Measurements from ENCODE around the gene CREG2. TPM values are rescaled to one million over a fixed set of nuclear protein-coding genes. Genes with fewer than 3 reads are reported as not detected.

The CREG2 gene
- total and polyA plus RNA-seq, 2 experiments from 2014 or later, result 1.7 to 2.6 TPM

- Histone ChIP-seq H3K36me3 (ENCODE audit: insufficient read depth) (no peaks in the 10 kb centered on the region), H3K79me2 (replicated peaks; ENCODE audit: insufficient read depth) (no peaks in the 10 kb centered on the region), H3K4me3 (no peak overlapping the region), H2AFZ (no peak overlapping the region), H3K4me1 (ENCODE audit: insufficient read depth) (no peaks in the 10 kb centered on the region), H3K4me2 (no peak overlapping the region), H3K27me3 (ENCODE audit: insufficient read depth) (no peaks in the 10 kb centered on the region), H3K27ac (ENCODE audit: low read depth) (no peak overlapping the region), H4K20me1 (replicated peaks; ENCODE audit: insufficient read depth) (no peaks in the 10 kb centered on the region), H3K9me2 (ENCODE audit: insufficient read depth) (no peaks in the 10 kb centered on the region), H3F3A (replicated peaks; ENCODE audit: low read depth) (no peaks in the 10 kb centered on the region)
- TF ChIP-seq POLR2AphosphoS5 (IDR thresholded peaks at IDR 0.05; ENCODE audit: low read depth) (no peak), JUNB (IDR thresholded peaks at IDR 0.05; ENCODE audit: unreplicated experiment) (no peak), EZH2 (IDR thresholded peaks at IDR 0.05; ENCODE audit: low read depth, unreplicated experiment) (no peak), ZNF462 (CRISPR knock-in tag; IDR thresholded peaks at IDR 0.05) (no peak)
- ATAC-seq (no peak), DNase-seq (ENCODE audit: low spot score) (no peak)
- H3K27ac Mint-ChIP-seq, result no peak overlapping the region
- H3K36me3 Mint-ChIP-seq (ENCODE audit: low read depth), result no peaks in the 10 kb centered on the region
- peaks cover 11% of the 10 kb centered on the region for H3K27me3 Mint-ChIP-seq (ENCODE audit: insufficient read depth, low read depth, poor library complexity)
- H3K9me3 Mint-ChIP-seq, result no peaks in the 10 kb centered on the region
- peaks cover 8% of the 10 kb centered on the region for H3K4me1 Mint-ChIP-seq
- no peak overlapping the region for H3K4me3 Mint-ChIP-seq
These were observed 36.1 kb downstream of the CREG2 start for GRCh38 chr2:101351207-101351606.

- H4K20me1 ChIP-seq (replicated peaks; ENCODE audit: insufficient read depth), result no peaks in the 10 kb centered on the region
- H3K4me3 ChIP-seq, result no peak overlapping the region
- no peaks in the 10 kb centered on the region for H3K9me2 ChIP-seq (ENCODE audit: insufficient read depth)
- no peaks in the 10 kb centered on the region for H3K4me1 ChIP-seq (ENCODE audit: insufficient read depth)
- no peaks in the 10 kb centered on the region for H3K27me3 ChIP-seq (ENCODE audit: insufficient read depth)
- H3K27me3 Mint-ChIP-seq (ENCODE audit: insufficient read depth, low read depth, poor library complexity), result peaks cover 10% of the 10 kb centered on the region
- no peak for DNase-seq (ENCODE audit: low spot score)
- H3K27ac ChIP-seq (ENCODE audit: low read depth), result no peak overlapping the region
- H3K27ac Mint-ChIP-seq, result no peak overlapping the region
- peaks cover 6% of the 10 kb centered on the region; the same call in 1 of the 3 replicates for H3K4me1 Mint-ChIP-seq
- H3F3A ChIP-seq (replicated peaks; ENCODE audit: low read depth), result no peaks in the 10 kb centered on the region
- H3K79me2 ChIP-seq (replicated peaks; ENCODE audit: insufficient read depth), result no peaks in the 10 kb centered on the region
- ATAC-seq, result no peak
- H3K36me3 ChIP-seq (ENCODE audit: insufficient read depth), result no peaks in the 10 kb centered on the region
- no peaks in the 10 kb centered on the region for H3K9me3 Mint-ChIP-seq
- no peak overlapping the region for H3K4me3 Mint-ChIP-seq
- H2AFZ ChIP-seq, result no peak overlapping the region
- TF ChIP-seq EZH2 (IDR thresholded peaks at IDR 0.05; ENCODE audit: low read depth, unreplicated experiment), result no peak
- no peak for TF ChIP-seq ZNF114 (CRISPR knock-in tag; IDR thresholded peaks at IDR 0.05)
- TF ChIP-seq EZH2phosphoT487 (IDR thresholded peaks at IDR 0.05; ENCODE audit: unreplicated experiment), result no peak
- TF ChIP-seq CREB1 (CRISPR knock-in tag; IDR thresholded peaks at IDR 0.05; ENCODE audit: low read depth), result no peak
- no peak for TF ChIP-seq ETS1 (IDR thresholded peaks at IDR 0.05)
- TF ChIP-seq, protein P1, sequence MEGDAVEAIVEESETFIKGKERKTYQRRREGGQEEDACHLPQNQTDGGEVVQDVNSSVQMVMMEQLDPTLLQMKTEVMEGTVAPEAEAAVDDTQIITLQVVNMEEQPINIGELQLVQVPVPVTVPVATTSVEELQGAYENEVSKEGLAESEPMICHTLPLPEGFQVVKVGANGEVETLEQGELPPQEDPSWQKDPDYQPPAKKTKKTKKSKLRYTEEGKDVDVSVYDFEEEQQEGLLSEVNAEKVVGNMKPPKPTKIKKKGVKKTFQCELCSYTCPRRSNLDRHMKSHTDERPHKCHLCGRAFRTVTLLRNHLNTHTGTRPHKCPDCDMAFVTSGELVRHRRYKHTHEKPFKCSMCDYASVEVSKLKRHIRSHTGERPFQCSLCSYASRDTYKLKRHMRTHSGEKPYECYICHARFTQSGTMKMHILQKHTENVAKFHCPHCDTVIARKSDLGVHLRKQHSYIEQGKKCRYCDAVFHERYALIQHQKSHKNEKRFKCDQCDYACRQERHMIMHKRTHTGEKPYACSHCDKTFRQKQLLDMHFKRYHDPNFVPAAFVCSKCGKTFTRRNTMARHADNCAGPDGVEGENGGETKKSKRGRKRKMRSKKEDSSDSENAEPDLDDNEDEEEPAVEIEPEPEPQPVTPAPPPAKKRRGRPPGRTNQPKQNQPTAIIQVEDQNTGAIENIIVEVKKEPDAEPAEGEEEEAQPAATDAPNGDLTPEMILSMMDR (conservative IDR thresholded peaks at IDR 0.05; ENCODE audit: low read depth in 2 of 2), result peak; percentile 28 to 37
- H3K36me3 Mint-ChIP-seq (ENCODE audit: low read depth), result no peaks in the 10 kb centered on the region
- no peak overlapping the region for H3K4me2 ChIP-seq
These were observed 37.2 kb downstream of the CREG2 start for GRCh38 chr2:101349893-101350662.

Data from GM23338 (cell line).